Keratinocyte (primary cell): ENCODE measurements around the gene PALMD. TPM values are rescaled to one million over a fixed set of nuclear protein-coding genes. Genes with fewer than 3 reads are reported as not detected.

Experiments
- DNase-seq: peaks from one replicate; pipeline ENCODE4 v3.0.0-alpha.2; 2011; ENCODE audit warnings: low read depth, missing footprints, low spot score
- FAIRE-seq: peaks from 2 replicates; lab custom pipeline; 2011; peaks lifted over from hg19 to GRCh38; lab: Jason Lieb, UNC
- H2AFZ ChIP-seq: 2 replicates; pipeline ENCODE4 v1.6.0; 2012; ENCODE audit warnings: low read length, control low read depth, inconsistent platforms; ENCODE audit not compliant: control insufficient read depth
- H3K27ac ChIP-seq: 2 replicates; pipeline ENCODE4 v1.5.1; 2011; ENCODE audit warnings: low read length; ENCODE audit not compliant: control insufficient read depth, insufficient read depth
- H3K27me3 ChIP-seq: 3 replicates; pipeline ENCODE4 v1.6.0; 2011; ENCODE audit warnings: low read length; ENCODE audit not compliant: control insufficient read depth, insufficient read depth; ENCODE audit errors: extremely low read depth
- H3K36me3 ChIP-seq, 2 experiments: 2 replicates in 1 of 2; 3 replicates in 1 of 2; pipeline ENCODE4 v1.5.1; 2011; ENCODE audit warnings: low read length in 2 of 2, mild to moderate bottlenecking in 1 of 2; ENCODE audit not compliant: control insufficient read depth in 2 of 2, insufficient read depth in 2 of 2; ENCODE audit errors: extremely low read depth in 1 of 2
- H3K4me1 ChIP-seq: 3 replicates; pipeline ENCODE4 v1.5.1; 2011; ENCODE audit warnings: low read length; ENCODE audit not compliant: control insufficient read depth, insufficient read depth; ENCODE audit errors: extremely low read depth
- H3K4me2 ChIP-seq: 3 replicates; pipeline ENCODE4 v1.6.0; 2011; ENCODE audit warnings: low read depth, low read length; ENCODE audit not compliant: control insufficient read depth, insufficient read depth; ENCODE audit errors: extremely low read depth
- H3K4me3 ChIP-seq, 3 experiments: fragments of 200-600 bp in 1 of 3; sonication (generic) in 1 of 3; 2 replicates in 2 of 3; 3 replicates in 1 of 3; pipeline ENCODE4 v1.5.1; 2011 to 2016; ENCODE audit warnings: low read length in 3 of 3, mild to moderate bottlenecking in 3 of 3, control low read depth in 2 of 3, inconsistent platforms in 1 of 3, low read depth in 1 of 3, mixed read lengths in 1 of 3, mixed run types in 1 of 3, moderate library complexity in 1 of 3; ENCODE audit not compliant: control insufficient read depth in 2 of 3, insufficient read depth in 2 of 3; ENCODE audit errors: extremely low read depth in 1 of 3
- H3K79me2 ChIP-seq: 2 replicates; pipeline ENCODE4 v1.6.0; 2012; ENCODE audit warnings: low read length; ENCODE audit not compliant: control insufficient read depth, insufficient read depth
- H3K9ac ChIP-seq: 3 replicates; pipeline ENCODE4 v1.6.0; 2011; ENCODE audit warnings: low read length; ENCODE audit not compliant: control insufficient read depth, insufficient read depth; ENCODE audit errors: extremely low read depth
- H3K9me1 ChIP-seq: 3 replicates; pipeline ENCODE4 v1.6.0; 2011; ENCODE audit warnings: low read length; ENCODE audit not compliant: control insufficient read depth, insufficient read depth; ENCODE audit errors: extremely low read depth
- H3K9me3 ChIP-seq: 2 replicates; pipeline ENCODE4 v1.5.1; 2012; ENCODE audit warnings: low read depth, low read length; ENCODE audit not compliant: control insufficient read depth
- H4K20me1 ChIP-seq: 3 replicates; pipeline ENCODE4 v1.6.0; 2011; ENCODE audit warnings: low read length; ENCODE audit not compliant: control insufficient read depth, insufficient read depth; ENCODE audit errors: extremely low read depth
- CTCF ChIP-seq, 3 experiments: IDR thresholded peaks in 1 of 3; conservative IDR thresholded peaks in 1 of 3; optimal IDR thresholded peaks in 1 of 3; 2 replicates in 2 of 3; 3 replicates in 1 of 3; pipeline versions ENCODE3 to v1.5.1; 2011; ENCODE audit warnings: low read length in 3 of 3, mild to moderate bottlenecking in 3 of 3, moderate library complexity in 2 of 3, control low read depth in 1 of 3, inconsistent platforms in 1 of 3; ENCODE audit not compliant: insufficient read depth in 2 of 3; ENCODE audit errors: extremely low read depth in 1 of 3
- EZH2 ChIP-seq: IDR thresholded peaks from one replicate; pipeline ENCODE4 v1.6.1; 2012; ENCODE audit warnings: inconsistent platforms, mild to moderate bottlenecking, low read length, moderate library complexity
- dilution Hi-C: fragments of 300-500 bp; cut with MboI; formaldehyde crosslinking; loops from one replicate; pipeline ENCODE4 v1.7.0; 2020; ENCODE audit warnings: low sequenced_read_pairs; ENCODE audit not compliant: extremely low pct_ligation_motif_present
- polyA plus RNA-seq, 5 experiments: library from polyadenylated mRNA; depleted of rRNA in 3 of 5; stranded (reverse) in 3 of 5; stranded (forward) in 1 of 5; unstranded in 1 of 5; fragments of >200 nt; gene quantifications; 1 replicate in 1 of 5; 2 replicates in 3 of 5; 3 replicates in 1 of 5; pipeline versions ENCODE4 v1.2.1 to v1.2.3, GENCODE V29; 2011 to 2012; ENCODE audit warnings: missing spikeins in 2 of 5, low read depth in 1 of 5, low replicate concordance in 1 of 5

PALMD gene
- polyA plus RNA-seq, 1 donor (not counting 4 experiments of a cell fraction or from before 2014, with no cell fraction given) = 6.8 TPM

- Histone ChIP-seq H3K4me1 (peaks cover 3% of the 10 kb centered on the region), H3K4me2 (no peak overlapping the region), H3K79me2 (no peaks in the 10 kb centered on the region), H3K4me3 (no peak overlapping the region), H3K27me3 (no peaks in the 10 kb centered on the region), H3K9me1 (no peaks in the 10 kb centered on the region), H3K36me3 (no peaks in the 10 kb centered on the region), H3K9ac (no peak overlapping the region), H3K9me3 (no peaks in the 10 kb centered on the region), H4K20me1 (no peaks in the 10 kb centered on the region), H3K27ac (no peak overlapping the region), H2AFZ (no peak overlapping the region)
- no peak for DNase-seq
- TF ChIP-seq CTCF (optimal IDR thresholded peaks at IDR 0.05 in 1 of 3, IDR thresholded peaks at IDR 0.05 in 1 of 3, conservative IDR thresholded peaks at IDR 0.05 in 1 of 3; ENCODE audit: extremely low read depth in 1 of 3, insufficient read depth in 2 of 3, low read length in 3 of 3) (no peak), EZH2 (no peak)
- no peak for FAIRE-seq
- dilution Hi-C loops = no loop called here
These were observed 43.4 kb upstream of the PALMD start for GRCh38 chr1:99602404-99602969.

- no peak overlapping the region for H2AFZ ChIP-seq
- no peaks in the 10 kb centered on the region for H3K9me1 ChIP-seq
- no peak for TF ChIP-seq EZH2
- no peak for TF ChIP-seq CTCF (optimal IDR thresholded peaks at IDR 0.05 in 1 of 3, IDR thresholded peaks at IDR 0.05 in 1 of 3, conservative IDR thresholded peaks at IDR 0.05 in 1 of 3; ENCODE audit: extremely low read depth in 1 of 3, insufficient read depth in 2 of 3, low read length in 3 of 3)
- no peaks in the 10 kb centered on the region for H4K20me1 ChIP-seq
- no peak overlapping the region for H3K4me3 ChIP-seq
- H3K4me1 ChIP-seq = peaks cover 3% of the 10 kb centered on the region
- H3K27me3 ChIP-seq = no peaks in the 10 kb centered on the region
- dilution Hi-C loops = no loop called here
- no peaks in the 10 kb centered on the region for H3K36me3 ChIP-seq
- no peak overlapping the region for H3K27ac ChIP-seq
- H3K79me2 ChIP-seq = no peaks in the 10 kb centered on the region
- H3K4me2 ChIP-seq = no peak overlapping the region
- FAIRE-seq (no peak), DNase-seq (no peak)
- H3K9me3 ChIP-seq = no peaks in the 10 kb centered on the region
- H3K9ac ChIP-seq = no peak overlapping the region
These were observed 42.0 kb upstream of the PALMD start for GRCh38 chr1:99603699-99604560.
